Stomach (tissue), 4 donors: ENCODE results near the gene WNK2.

Experiments used
- CTCF ChIP-seq, 7 experiments: fragments of 450-650 bp in 4 of 7; fragments of 200-600 bp in 3 of 7; sonication (generic) in 3 of 7; IDR thresholded peaks; one replicate each; pipeline ENCODE4 v1.5.1; 2016 to 2019; ENCODE audit warnings: antibody characterized with exemption in 7 of 7, control low read depth in 2 of 7, mild to moderate bottlenecking in 1 of 7
- EP300 ChIP-seq: sonication (generic); formaldehyde crosslinking; IDR thresholded peaks from one replicate; pipeline ENCODE4 v1.6.1; 2017; ENCODE audit warnings: antibody characterized with exemption
- POLR2A ChIP-seq, 4 donors: fragments of 450-650 bp; IDR thresholded peaks; one replicate each; pipeline ENCODE4 v1.6.1; 2016; ENCODE audit warnings: antibody characterized with exemption in 4 of 4, control low read depth in 2 of 4, mild to moderate bottlenecking in 1 of 4, moderate library complexity in 1 of 4
- POLR2AphosphoS5 ChIP-seq, 3 donors: sonication (generic); formaldehyde crosslinking; IDR thresholded peaks; one replicate each; pipeline ENCODE4 v1.6.1; 2016; ENCODE audit warnings: antibody characterized with exemption in 3 of 3

DNA sequence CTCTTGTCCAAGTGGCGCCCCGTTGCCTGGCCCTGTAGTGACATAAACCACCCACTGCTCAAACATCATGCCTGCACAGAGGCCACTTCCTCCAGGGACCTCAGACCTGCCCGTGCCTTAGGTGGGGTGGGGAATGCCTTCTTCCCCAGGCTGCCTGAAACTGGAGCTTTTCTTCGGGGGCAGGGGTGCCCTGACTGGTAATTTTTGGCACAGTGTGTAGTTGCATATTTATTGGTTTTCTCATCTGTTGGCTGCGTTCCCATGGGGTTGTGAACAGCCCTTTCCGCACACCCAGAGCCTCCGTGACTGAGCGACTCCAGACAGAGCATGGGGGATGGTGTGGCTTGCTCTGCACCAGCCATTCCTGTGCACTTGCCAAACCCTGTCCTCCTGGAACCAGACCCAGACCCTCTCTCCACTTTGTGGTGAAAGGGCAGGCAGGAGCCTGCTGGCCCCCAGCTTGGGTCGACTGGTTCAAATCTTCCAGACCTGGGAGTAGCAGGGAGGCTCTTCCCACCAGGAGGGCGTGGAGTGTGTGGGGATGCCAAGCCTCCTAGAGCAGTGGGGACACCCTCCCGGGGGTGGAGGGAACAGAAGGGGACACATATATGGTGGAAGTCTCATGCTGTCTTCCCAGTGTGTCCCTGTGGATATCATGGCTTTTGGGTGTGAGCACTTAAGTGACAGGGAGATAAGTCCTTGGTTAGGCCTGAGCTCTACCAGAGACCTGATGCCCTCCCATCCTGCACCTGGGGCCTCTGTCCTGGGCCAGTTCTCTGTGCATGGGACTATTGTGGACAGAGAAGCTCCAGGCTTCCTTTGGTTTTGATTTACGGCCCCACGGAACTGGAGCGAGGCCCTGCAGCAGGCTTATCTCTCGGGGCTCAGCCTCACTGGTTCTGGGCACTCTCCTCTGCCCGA is 39.6 kb downstream of the WNK2 start:
- no peak for TF ChIP-seq POLR2AphosphoS5 (IDR thresholded peaks at IDR 0.05)
- TF ChIP-seq CTCF (IDR thresholded peaks at IDR 0.05): no peak
- TF ChIP-seq EP300: no peak
- TF ChIP-seq POLR2A (IDR thresholded peaks at IDR 0.05): no peak
